BLaER1 (cell line): ENCODE measurements around the gene TH.

Source experiments
- H3K27ac ChIP-seq: shearing (Covaris generic); formaldehyde crosslinking; 2 replicates; pipeline ENCODE4 v1.8.1; 2022
- H3K27me3 ChIP-seq: shearing (Covaris generic); formaldehyde crosslinking; 2 replicates; pipeline ENCODE4 v1.8.1; 2022
- H3K36me3 ChIP-seq: shearing (Covaris generic); formaldehyde crosslinking; 2 replicates; pipeline ENCODE4 v1.8.1; 2022
- H3K4me1 ChIP-seq: shearing (Covaris generic); formaldehyde crosslinking; 2 replicates; pipeline ENCODE4 v1.8.1; 2022
- H3K4me2 ChIP-seq: shearing (Covaris generic); formaldehyde crosslinking; 2 replicates; pipeline ENCODE4 v1.8.1; 2022
- H3K4me3 ChIP-seq: shearing (Covaris generic); formaldehyde crosslinking; 2 replicates; pipeline ENCODE4 v1.8.1; 2022
- H3K9ac ChIP-seq: shearing (Covaris generic); formaldehyde crosslinking; 2 replicates; pipeline ENCODE4 v1.8.1; 2022
- H3K9me3 ChIP-seq: shearing (Covaris generic); formaldehyde crosslinking; 2 replicates; pipeline ENCODE4 v1.8.1; 2022
- H4K20me1 ChIP-seq: shearing (Covaris generic); formaldehyde crosslinking; 2 replicates; pipeline ENCODE4 v1.8.1; 2022
- Cebpa-rat ChIP-seq: shearing (Covaris generic); IDR thresholded peaks from 2 replicates; pipeline ENCODE4 v1.8.1; 2022

Gene TH

GRCh38 chr11:2171591-2172003, at the start of gene TH:
TH (minus strand) TSS chr11:2171815; CDS start chr11:2171786, 29 bp downstream.
- peaks cover 52% of the 10 kb centered on the region for H3K27me3 ChIP-seq
- H4K20me1 ChIP-seq, result peaks cover 28% of the 10 kb centered on the region; the same call in 1 of the 2 replicates
- H3K27ac ChIP-seq, result no peak within 1 kb of the TSS
- no peak within 1 kb of the TSS for H3K4me2 ChIP-seq
- no peak for TF ChIP-seq Cebpa-rat
- H3K4me3 ChIP-seq, result no peak within 1 kb of the TSS
- no peaks in the 10 kb centered on the region for H3K36me3 ChIP-seq
- H3K9me3 ChIP-seq, result no peaks in the 10 kb centered on the region
- peaks cover 11% of the 10 kb centered on the region; the same call in 1 of the 2 replicates for H3K4me1 ChIP-seq
- H3K9ac ChIP-seq, result no peak within 1 kb of the TSS

GRCh38 chr11:2221024-2221423, 49.4 kb upstream of the TH start:
- no peaks in the 10 kb centered on the region for H3K27me3 ChIP-seq
- no peak overlapping the region for H3K9ac ChIP-seq
- no peaks in the 10 kb centered on the region for H3K4me1 ChIP-seq
- H3K9me3 ChIP-seq, result peaks cover 16% of the 10 kb centered on the region
- H4K20me1 ChIP-seq, result no peaks in the 10 kb centered on the region
- no peak for TF ChIP-seq Cebpa-rat
- H3K27ac ChIP-seq, result no peak overlapping the region
- H3K4me2 ChIP-seq, result no peak overlapping the region
- H3K36me3 ChIP-seq, result no peaks in the 10 kb centered on the region
- no peak overlapping the region for H3K4me3 ChIP-seq

GRCh38 chr11:2220173-2220771, 48.7 kb upstream of the TH start:
- H3K4me3 ChIP-seq, result no peak overlapping the region
- no peak overlapping the region for H3K4me2 ChIP-seq
- H3K36me3 ChIP-seq, result no peaks in the 10 kb centered on the region
- no peak for TF ChIP-seq Cebpa-rat
- no peak overlapping the region for H3K27ac ChIP-seq
- H3K9ac ChIP-seq, result no peak overlapping the region
- H4K20me1 ChIP-seq, result no peaks in the 10 kb centered on the region
- no peaks in the 10 kb centered on the region for H3K4me1 ChIP-seq
- peaks cover 16% of the 10 kb centered on the region for H3K9me3 ChIP-seq
- H3K27me3 ChIP-seq, result no peaks in the 10 kb centered on the region

- no peaks in the 10 kb centered on the region for H3K4me1 ChIP-seq
- H3K9me3 ChIP-seq, result peaks cover 16% of the 10 kb centered on the region
- no peak overlapping the region for H3K4me2 ChIP-seq
- no peak overlapping the region for H3K27ac ChIP-seq
- no peaks in the 10 kb centered on the region for H4K20me1 ChIP-seq
- no peak overlapping the region for H3K4me3 ChIP-seq
- H3K27me3 ChIP-seq, result no peaks in the 10 kb centered on the region
- no peaks in the 10 kb centered on the region for H3K36me3 ChIP-seq
- no peak overlapping the region for H3K9ac ChIP-seq
- no peak for TF ChIP-seq Cebpa-rat
Observed at GRCh38 chr11:2219318-2220017, 47.9 kb upstream of the TH start.

GRCh38 chr11:2218031-2218633, 46.5 kb upstream of the TH start:
- Histone ChIP-seq H3K9ac (no peak overlapping the region), H3K9me3 (peaks cover 4% of the 10 kb centered on the region), H3K4me2 (no peak overlapping the region), H3K27ac (no peak overlapping the region), H3K36me3 (no peaks in the 10 kb centered on the region), H3K4me3 (no peak overlapping the region), H3K4me1 (peaks cover 3% of the 10 kb centered on the region; the same call in 1 of the 2 replicates), H4K20me1 (no peaks in the 10 kb centered on the region), H3K27me3 (no peaks in the 10 kb centered on the region)
- no peak for TF ChIP-seq Cebpa-rat

- Histone ChIP-seq H3K9me3 (peaks cover 4% of the 10 kb centered on the region), H3K27me3 (no peaks in the 10 kb centered on the region), H3K9ac (no peak overlapping the region), H3K4me3 (no peak overlapping the region), H3K4me2 (no peak overlapping the region), H3K4me1 (peaks cover 10% of the 10 kb centered on the region), H3K36me3 (no peaks in the 10 kb centered on the region), H4K20me1 (no peaks in the 10 kb centered on the region), H3K27ac (no peak overlapping the region)
- TF ChIP-seq Cebpa-rat, result no peak
Observed at GRCh38 chr11:2217211-2218030, 45.8 kb upstream of the TH start.

GRCh38 chr11:2216400-2217064, 44.9 kb upstream of the TH start:
- TF ChIP-seq Cebpa-rat, result no peak
- no peaks in the 10 kb centered on the region for H3K36me3 ChIP-seq
- H3K4me2 ChIP-seq, result no peak overlapping the region
- H3K27me3 ChIP-seq, result no peaks in the 10 kb centered on the region
- H4K20me1 ChIP-seq, result no peaks in the 10 kb centered on the region
- H3K4me1 ChIP-seq, result peaks cover 10% of the 10 kb centered on the region
- no peak overlapping the region for H3K27ac ChIP-seq
- no peak overlapping the region for H3K4me3 ChIP-seq
- H3K9ac ChIP-seq, result no peak overlapping the region
- peaks cover 4% of the 10 kb centered on the region for H3K9me3 ChIP-seq

GRCh38 chr11:2215561-2216399, 44.2 kb upstream of the TH start:
- Histone ChIP-seq H4K20me1 (no peaks in the 10 kb centered on the region), H3K9ac (no peak overlapping the region), H3K4me1 (peaks cover 10% of the 10 kb centered on the region), H3K27me3 (no peaks in the 10 kb centered on the region), H3K4me2 (no peak overlapping the region), H3K27ac (no peak overlapping the region), H3K4me3 (no peak overlapping the region), H3K36me3 (no peaks in the 10 kb centered on the region), H3K9me3 (peaks cover 4% of the 10 kb centered on the region)
- TF ChIP-seq Cebpa-rat, result no peak

GRCh38 chr11:2215230-2215560, 43.6 kb upstream of the TH start:
- Histone ChIP-seq H3K36me3 (no peaks in the 10 kb centered on the region), H3K9ac (no peak overlapping the region), H3K27ac (no peak overlapping the region), H3K4me1 (peaks cover 10% of the 10 kb centered on the region), H4K20me1 (no peaks in the 10 kb centered on the region), H3K4me2 (no peak overlapping the region), H3K9me3 (no peaks in the 10 kb centered on the region), H3K4me3 (no peak overlapping the region), H3K27me3 (no peaks in the 10 kb centered on the region)
- no peak for TF ChIP-seq Cebpa-rat
